Measurements from ENCODE around the gene RIOK1. TPM values are rescaled to one million over a fixed set of nuclear protein-coding genes. Genes with fewer than 3 reads are reported as not detected.

RIOK1 gene
- total RNA-seq, 1 donor from 2014 or later, result 15.5 TPM

GRCh38 chr6:7424967-7425807, 35.6 kb downstream of the RIOK1 start:
- DNase-seq (ENCODE audit: low read depth), result no peak
- Histone ChIP-seq H3K27me3 (ENCODE audit: control insufficient read depth, insufficient read depth, low read length) (no peaks in the 10 kb centered on the region), H3K36me3 (ENCODE audit: control insufficient read depth, insufficient read depth, low read length) (no peaks in the 10 kb centered on the region), H3K4me3 (ENCODE audit: low read depth, low read length) (no peak overlapping the region)
- TF ChIP-seq, protein P1, sequence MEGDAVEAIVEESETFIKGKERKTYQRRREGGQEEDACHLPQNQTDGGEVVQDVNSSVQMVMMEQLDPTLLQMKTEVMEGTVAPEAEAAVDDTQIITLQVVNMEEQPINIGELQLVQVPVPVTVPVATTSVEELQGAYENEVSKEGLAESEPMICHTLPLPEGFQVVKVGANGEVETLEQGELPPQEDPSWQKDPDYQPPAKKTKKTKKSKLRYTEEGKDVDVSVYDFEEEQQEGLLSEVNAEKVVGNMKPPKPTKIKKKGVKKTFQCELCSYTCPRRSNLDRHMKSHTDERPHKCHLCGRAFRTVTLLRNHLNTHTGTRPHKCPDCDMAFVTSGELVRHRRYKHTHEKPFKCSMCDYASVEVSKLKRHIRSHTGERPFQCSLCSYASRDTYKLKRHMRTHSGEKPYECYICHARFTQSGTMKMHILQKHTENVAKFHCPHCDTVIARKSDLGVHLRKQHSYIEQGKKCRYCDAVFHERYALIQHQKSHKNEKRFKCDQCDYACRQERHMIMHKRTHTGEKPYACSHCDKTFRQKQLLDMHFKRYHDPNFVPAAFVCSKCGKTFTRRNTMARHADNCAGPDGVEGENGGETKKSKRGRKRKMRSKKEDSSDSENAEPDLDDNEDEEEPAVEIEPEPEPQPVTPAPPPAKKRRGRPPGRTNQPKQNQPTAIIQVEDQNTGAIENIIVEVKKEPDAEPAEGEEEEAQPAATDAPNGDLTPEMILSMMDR (IDR thresholded peaks at IDR 0.05; ENCODE audit: insufficient read depth, low read length, poor library complexity, severe bottlenecking), result peak; percentile 52

DNA sequence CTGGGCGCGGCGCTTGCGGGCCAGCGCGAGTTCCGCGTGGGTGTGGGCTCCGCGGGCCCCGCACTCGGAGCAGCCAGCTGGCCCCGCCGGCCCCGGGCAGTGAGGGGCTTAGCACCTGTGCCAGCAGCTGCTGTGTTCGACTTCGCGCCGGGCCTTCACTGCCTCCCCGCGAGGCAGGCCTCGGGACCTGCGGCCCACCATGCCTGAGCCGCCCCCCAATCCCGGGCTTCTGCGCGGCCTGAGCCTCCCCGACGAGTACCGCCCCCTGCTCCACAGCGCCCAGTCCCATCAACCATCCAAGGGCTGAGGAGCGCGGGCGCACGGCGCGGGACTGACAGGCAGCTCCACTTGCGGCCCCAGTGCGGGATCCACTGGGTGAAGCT, 36.2 kb downstream of the RIOK1 start:
- no peak for DNase-seq (ENCODE audit: low read depth)
- Histone ChIP-seq H3K27me3 (ENCODE audit: control insufficient read depth, insufficient read depth, low read length) (no peaks in the 10 kb centered on the region), H3K36me3 (ENCODE audit: control insufficient read depth, insufficient read depth, low read length) (no peaks in the 10 kb centered on the region), H3K4me3 (ENCODE audit: low read depth, low read length) (no peak overlapping the region)
- TF ChIP-seq, protein P1 (IDR thresholded peaks at IDR 0.05; ENCODE audit: insufficient read depth, low read length, poor library complexity, severe bottlenecking), result no peak

DNA sequence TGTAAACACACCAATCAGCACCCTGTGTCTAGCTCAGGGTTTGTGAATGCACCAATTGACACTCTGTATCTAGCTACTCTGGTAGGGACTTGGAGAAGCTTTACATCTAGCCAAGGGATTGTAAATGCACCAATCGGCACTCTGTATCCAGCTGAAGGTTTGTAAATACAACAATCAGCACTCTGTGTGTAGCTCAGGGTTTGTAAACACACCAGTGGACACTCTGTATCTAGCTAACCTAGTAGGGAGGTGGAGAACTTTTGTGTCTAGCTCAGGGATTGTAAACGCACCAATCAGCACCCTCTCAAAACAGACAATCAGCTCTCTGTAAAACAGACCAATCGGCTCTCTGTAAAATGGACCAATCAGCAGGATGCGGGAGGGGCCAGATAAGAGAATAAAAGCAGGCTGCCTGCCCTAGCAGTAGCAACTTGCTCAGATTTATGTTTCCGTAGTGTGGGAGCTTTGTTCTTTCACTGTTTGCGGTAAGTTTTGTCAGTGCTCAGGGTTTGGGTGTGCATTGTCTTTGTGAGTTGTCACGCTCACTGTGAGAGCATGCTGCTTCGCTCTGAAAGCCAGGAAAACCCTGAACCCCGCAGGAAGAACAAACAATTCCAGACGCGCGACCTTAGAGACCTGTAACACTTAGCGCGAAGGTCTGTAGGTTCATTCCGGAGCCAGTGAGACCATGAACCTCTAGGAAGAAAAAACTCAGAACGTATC, 37.0 kb downstream of the RIOK1 start:
- DNase-seq (ENCODE audit: low read depth), result no peak
- Histone ChIP-seq H3K4me3 (ENCODE audit: low read depth, low read length) (no peak overlapping the region), H3K27me3 (ENCODE audit: control insufficient read depth, insufficient read depth, low read length) (no peaks in the 10 kb centered on the region), H3K36me3 (ENCODE audit: control insufficient read depth, insufficient read depth, low read length) (no peaks in the 10 kb centered on the region)
- TF ChIP-seq, protein P1 (IDR thresholded peaks at IDR 0.05; ENCODE audit: insufficient read depth, low read length, poor library complexity, severe bottlenecking), result no peak

DNA sequence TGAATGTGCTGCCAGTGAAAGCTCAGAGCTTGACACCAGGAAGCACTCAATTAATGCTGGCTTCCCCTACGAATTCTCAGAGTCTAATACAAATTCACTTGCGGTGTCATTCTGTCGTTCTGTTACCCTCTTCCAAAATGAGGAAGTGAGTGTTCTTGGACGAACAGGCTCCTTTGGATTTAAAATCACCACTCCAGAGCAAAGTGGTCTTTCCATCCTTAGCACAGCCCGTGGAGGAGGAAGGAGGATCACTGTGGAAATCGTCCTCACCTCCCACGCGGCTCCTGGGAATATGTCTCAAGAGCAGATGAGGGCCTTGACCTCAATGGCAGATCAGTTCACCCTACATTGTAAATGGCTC, 41.7 kb downstream of the RIOK1 start:
- TF ChIP-seq, protein P1 (IDR thresholded peaks at IDR 0.05; ENCODE audit: insufficient read depth, low read length, poor library complexity, severe bottlenecking), result no peak
- no peaks in the 10 kb centered on the region for H3K36me3 ChIP-seq (ENCODE audit: control insufficient read depth, insufficient read depth, low read length)
- no peak for DNase-seq (ENCODE audit: low read depth)
- no peak overlapping the region for H3K4me3 ChIP-seq (ENCODE audit: low read depth, low read length)
- no peaks in the 10 kb centered on the region for H3K27me3 ChIP-seq (ENCODE audit: control insufficient read depth, insufficient read depth, low read length)

DNA sequence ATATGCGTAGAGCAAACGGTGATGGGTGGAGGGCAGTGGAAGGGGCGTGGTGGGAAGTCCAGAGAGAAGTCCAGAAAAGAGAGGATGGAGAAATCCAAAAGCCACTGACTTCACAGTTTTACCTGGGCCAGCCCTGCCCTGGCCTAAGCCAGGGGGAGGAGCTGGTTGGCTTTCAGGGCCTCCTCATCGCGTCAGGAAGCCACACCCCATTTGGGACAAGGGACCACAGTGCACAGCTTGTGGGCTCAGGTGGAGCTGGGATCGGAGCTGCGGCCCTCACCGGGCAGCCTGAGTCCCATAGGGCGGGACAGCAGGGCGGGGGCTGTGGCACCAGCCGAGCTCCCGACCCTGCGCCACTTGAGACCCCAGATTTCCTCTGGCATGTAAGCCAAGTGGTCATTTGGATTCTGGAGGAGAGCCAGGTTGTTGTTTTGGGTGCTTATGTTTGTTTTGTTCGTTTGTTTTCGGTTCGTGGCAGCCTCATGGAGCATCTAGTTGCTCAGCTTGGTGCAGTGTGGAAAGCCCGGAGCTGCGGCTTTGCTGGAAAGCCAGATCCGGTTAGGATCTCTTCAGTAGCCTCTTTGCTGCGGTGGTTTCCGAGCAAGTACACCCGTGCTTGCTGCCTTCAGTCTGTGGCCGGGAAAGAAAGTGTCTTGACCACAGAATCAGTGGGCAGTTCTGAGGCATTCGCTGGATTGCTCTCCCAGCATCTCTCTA, 42.2 kb downstream of the RIOK1 start:
- TF ChIP-seq, protein P1 (IDR thresholded peaks at IDR 0.05; ENCODE audit: insufficient read depth, low read length, poor library complexity, severe bottlenecking), result no peak
- DNase-seq (ENCODE audit: low read depth), result no peak
- Histone ChIP-seq H3K36me3 (ENCODE audit: control insufficient read depth, insufficient read depth, low read length) (no peaks in the 10 kb centered on the region), H3K27me3 (ENCODE audit: control insufficient read depth, insufficient read depth, low read length) (no peaks in the 10 kb centered on the region), H3K4me3 (ENCODE audit: low read depth, low read length) (no peak overlapping the region)

Measured in kidney epithelial cell (primary cell).